Thoracic aorta (tissue), 2 donors: ENCODE data around the gene ZNF281. TPM values are rescaled to one million over a fixed set of nuclear protein-coding genes. Genes with fewer than 3 reads are reported as not detected.

Source experiments
- ATAC-seq: fragments of 150-250 bp; one replicate; pipeline ENCODE4 v1.8.0; 2017; ENCODE audit warnings: low read depth; ENCODE audit not compliant: insufficient number of reproducible peaks, low FRiP score
- DNase-seq: peaks from one replicate; pipeline ENCODE4 v3.0.0-alpha.2; 2020; ENCODE audit warnings: low spot score
- H3K27ac ChIP-seq, 2 donors: fragments of 200-600 bp; sonication (generic); 1 replicate in 1 of 2; 2 replicates in 1 of 2; pipeline ENCODE4 v1.5.1; 2016; ENCODE audit warnings: mild to moderate bottlenecking in 2 of 2, moderate library complexity in 2 of 2
- H3K27me3 ChIP-seq: fragments of 200-600 bp; sonication (generic); replicated peaks from 2 replicates; pipeline ENCODE4 v1.6.0; 2016; ENCODE audit warnings: mild to moderate bottlenecking; ENCODE audit not compliant: insufficient read depth
- H3K36me3 ChIP-seq: fragments of 200-600 bp; sonication (generic); one replicate; pipeline ENCODE4 v1.5.1; 2016
- H3K4me1 ChIP-seq, 2 donors: fragments of 200-600 bp; sonication (generic); 1 replicate in 1 of 2; 2 replicates in 1 of 2; pipeline versions ENCODE4 v1.5.1 to v1.6.0; 2016; ENCODE audit warnings: low read depth in 2 of 2, mild to moderate bottlenecking in 1 of 2; ENCODE audit not compliant: control insufficient read depth in 1 of 2
- H3K4me3 ChIP-seq: fragments of 200-600 bp; sonication (generic); 2 replicates; pipeline ENCODE4 v1.5.1; 2016; ENCODE audit warnings: mild to moderate bottlenecking
- H3K9me3 ChIP-seq: fragments of 200-600 bp; sonication (generic); 2 replicates; pipeline ENCODE4 v1.5.1; 2016
- total RNA-seq, 2 donors: library from RNA; depleted of rRNA; stranded (reverse); fragments of >200 nt; gene quantifications; one replicate each; pipeline versions ENCODE4 v1.1.0 to v1.2.3, GENCODE V29; 2016
- TF ChIP-seq, protein P1 (sequence below): fragments of 200-600 bp; sonication (generic); IDR thresholded peaks from one replicate; pipeline ENCODE4 v1.5.1; 2019; ENCODE audit warnings: antibody characterized with exemption

The ZNF281 gene
- total RNA-seq, 2 donors from 2014 or later, result 6.5 to 15.7 TPM

DNA sequence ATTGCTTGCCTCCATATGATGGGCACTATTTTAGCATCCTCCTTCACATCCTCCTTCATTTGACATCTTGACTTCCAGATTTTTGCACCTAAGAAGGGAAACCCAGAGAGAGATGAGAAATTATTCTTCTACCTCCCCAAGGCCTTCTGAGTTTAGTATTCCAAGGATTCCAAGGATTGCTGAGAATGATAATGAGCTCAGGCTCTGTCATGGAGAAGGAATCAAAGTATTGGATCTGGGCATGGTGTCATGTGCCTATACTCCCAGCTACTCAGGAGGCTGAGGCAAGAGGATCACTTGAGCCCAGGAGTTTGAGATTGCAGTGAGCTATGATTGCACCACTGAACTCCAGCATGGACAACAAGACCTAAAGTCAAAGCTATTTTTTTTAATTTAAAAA, 26.6 kb upstream of the ZNF281 start:
- TF ChIP-seq, protein P1, sequence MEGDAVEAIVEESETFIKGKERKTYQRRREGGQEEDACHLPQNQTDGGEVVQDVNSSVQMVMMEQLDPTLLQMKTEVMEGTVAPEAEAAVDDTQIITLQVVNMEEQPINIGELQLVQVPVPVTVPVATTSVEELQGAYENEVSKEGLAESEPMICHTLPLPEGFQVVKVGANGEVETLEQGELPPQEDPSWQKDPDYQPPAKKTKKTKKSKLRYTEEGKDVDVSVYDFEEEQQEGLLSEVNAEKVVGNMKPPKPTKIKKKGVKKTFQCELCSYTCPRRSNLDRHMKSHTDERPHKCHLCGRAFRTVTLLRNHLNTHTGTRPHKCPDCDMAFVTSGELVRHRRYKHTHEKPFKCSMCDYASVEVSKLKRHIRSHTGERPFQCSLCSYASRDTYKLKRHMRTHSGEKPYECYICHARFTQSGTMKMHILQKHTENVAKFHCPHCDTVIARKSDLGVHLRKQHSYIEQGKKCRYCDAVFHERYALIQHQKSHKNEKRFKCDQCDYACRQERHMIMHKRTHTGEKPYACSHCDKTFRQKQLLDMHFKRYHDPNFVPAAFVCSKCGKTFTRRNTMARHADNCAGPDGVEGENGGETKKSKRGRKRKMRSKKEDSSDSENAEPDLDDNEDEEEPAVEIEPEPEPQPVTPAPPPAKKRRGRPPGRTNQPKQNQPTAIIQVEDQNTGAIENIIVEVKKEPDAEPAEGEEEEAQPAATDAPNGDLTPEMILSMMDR, result no peak
- H3K27ac ChIP-seq, result no peak overlapping the region
- DNase-seq (no peak), ATAC-seq (no peak)
- H3K27me3 ChIP-seq, result no peaks in the 10 kb centered on the region
- H3K4me3 ChIP-seq, result no peak overlapping the region
- H3K4me1 ChIP-seq, result no peaks in the 10 kb centered on the region
- no peaks in the 10 kb centered on the region for H3K36me3 ChIP-seq
- H3K9me3 ChIP-seq, result no peaks in the 10 kb centered on the region

DNA sequence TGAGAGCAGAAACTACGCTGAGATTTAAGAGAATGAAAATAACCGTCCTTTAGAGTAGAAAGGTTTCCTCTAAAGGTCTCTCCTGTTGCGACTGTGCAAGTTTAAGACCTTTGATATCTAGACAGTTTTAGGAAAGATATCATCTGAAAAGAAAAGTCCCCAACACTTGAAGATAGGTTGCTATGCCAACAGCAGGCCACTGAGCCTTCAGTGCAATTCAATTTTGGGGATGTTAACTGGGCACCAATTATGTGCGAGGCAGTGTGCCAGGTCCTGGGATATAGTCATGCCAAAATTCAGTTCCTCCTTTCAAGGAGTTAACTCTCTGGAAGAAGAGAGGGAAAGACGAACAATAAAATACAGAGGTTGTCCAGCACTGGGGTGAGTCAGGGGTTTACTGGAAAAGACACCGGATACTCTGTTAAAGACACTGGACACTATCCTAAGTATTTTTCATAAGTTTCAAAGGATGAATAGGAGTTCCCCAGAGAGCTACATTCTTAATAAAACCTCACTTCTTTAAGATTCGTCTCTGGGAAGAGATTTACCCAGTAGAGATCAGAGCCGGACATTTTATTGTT, 25.5 kb upstream of the ZNF281 start:
- Histone ChIP-seq H3K27me3 (no peaks in the 10 kb centered on the region), H3K27ac (no peak overlapping the region), H3K4me3 (no peak overlapping the region), H3K4me1 (no peaks in the 10 kb centered on the region), H3K9me3 (no peaks in the 10 kb centered on the region), H3K36me3 (no peaks in the 10 kb centered on the region)
- TF ChIP-seq, protein P1, result no peak
- DNase-seq (no peak), ATAC-seq (no peak)

DNA sequence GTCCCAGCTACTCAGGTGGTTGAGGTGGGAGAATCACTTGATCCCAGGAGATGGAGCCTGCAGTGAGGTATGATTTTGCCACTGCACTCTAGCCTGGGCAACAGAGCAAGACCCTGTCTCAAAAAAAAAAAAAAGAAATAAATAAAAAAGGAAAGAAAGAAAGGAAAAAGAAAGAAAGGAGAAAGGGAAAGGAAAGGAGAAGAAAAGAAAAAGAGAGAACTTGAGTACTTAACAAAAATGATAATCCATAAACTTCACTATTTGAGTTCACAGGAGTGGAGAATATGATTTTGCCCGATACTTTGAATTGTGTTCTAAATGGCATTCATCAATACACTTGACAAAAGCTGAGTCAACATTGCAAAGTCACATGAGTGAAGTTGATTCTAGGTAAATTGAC, 23.8 kb upstream of the ZNF281 start:
- no peaks in the 10 kb centered on the region for H3K36me3 ChIP-seq
- no peak overlapping the region for H3K27ac ChIP-seq
- no peak overlapping the region for H3K4me3 ChIP-seq
- peaks cover 4 to 12% of the 10 kb centered on the region in 2 donors for H3K4me1 ChIP-seq
- TF ChIP-seq, protein P1, result no peak
- DNase-seq (no peak), ATAC-seq (no peak)
- no peaks in the 10 kb centered on the region for H3K9me3 ChIP-seq
- H3K27me3 ChIP-seq, result no peaks in the 10 kb centered on the region

DNA sequence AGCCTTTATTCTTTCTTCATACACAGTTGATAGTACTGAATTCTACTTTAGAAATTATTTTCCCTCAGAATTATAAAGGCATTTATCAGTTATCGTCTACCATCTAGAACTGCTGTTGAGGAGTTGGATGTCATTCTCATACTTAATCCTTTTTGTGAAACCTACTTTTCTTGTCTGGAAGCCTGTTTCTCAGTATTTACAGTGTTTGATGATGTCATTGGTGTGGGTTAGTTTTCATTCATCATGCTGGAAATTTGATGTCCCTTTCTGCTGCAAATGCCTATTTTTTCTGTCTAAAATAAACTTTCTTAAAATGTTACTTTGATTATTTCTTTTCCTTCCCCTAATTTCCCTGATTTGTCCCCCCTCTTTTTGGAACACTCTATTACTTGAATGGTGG, 22.8 kb upstream of the ZNF281 start:
- H3K4me1 ChIP-seq, result peaks cover 4 to 13% of the 10 kb centered on the region in 2 donors

DNA sequence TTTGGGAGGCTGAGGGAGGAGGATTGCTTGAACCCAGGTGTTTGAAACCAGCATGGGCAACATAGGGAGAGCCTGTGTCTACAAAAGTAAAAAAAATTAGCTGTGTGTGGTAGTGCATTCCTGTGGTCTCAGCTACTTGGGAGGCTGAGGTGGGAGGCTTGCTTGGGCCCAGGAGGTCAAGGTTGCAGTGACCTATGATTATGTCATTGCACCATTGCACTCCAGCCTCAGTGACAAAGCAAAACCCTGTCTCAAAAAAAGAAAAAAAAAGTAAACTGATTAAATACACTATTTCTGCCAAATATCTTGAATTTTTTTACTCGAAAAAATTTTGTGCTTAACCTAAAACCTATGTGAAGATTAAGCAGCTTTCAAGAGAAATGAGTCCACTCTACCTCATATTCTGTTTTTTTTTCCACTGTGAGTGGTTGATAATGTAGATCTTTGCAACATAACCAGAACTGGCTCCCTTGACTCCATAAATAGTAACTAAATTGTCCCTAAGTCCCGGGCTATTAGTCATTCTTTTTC, 19.4 kb upstream of the ZNF281 start:
- Histone ChIP-seq H3K4me3 (no peak overlapping the region), H3K27me3 (no peaks in the 10 kb centered on the region), H3K36me3 (no peaks in the 10 kb centered on the region), H3K27ac (peak overlapping the region in 1 of 2 donors; percentile 42), H3K9me3 (no peaks in the 10 kb centered on the region), H3K4me1 (peaks cover 4 to 13% of the 10 kb centered on the region in 2 donors)
- TF ChIP-seq, protein P1, result no peak
- ATAC-seq (peak; percentile 77), DNase-seq (no peak)

More for the DNA sequence above, 22.8 kb upstream of the ZNF281 start:
- TF ChIP-seq, protein P1, result no peak
- Histone ChIP-seq H3K27ac (no peak overlapping the region), H3K4me3 (no peak overlapping the region), H3K36me3 (no peaks in the 10 kb centered on the region), H3K9me3 (no peaks in the 10 kb centered on the region), H3K27me3 (no peaks in the 10 kb centered on the region)
- DNase-seq (no peak), ATAC-seq (no peak)
